K562 (cell line): Measurements from ENCODE around the gene KCNA2. TPM values are rescaled to one million over a fixed set of nuclear protein-coding genes. Genes with fewer than 3 reads are reported as not detected.

ENCODE experiments used
- ATAC-seq: fragments of 200-7000 bp; cut with Tn5 transposase; 3 replicates; pipeline ENCODE4 v1.9.1; 2020; ENCODE audit warnings: moderate library complexity
- BruUV-seq: library from RNA; stranded (reverse); fragments of 400-500 nt; replicated peaks from 2 replicates; lab custom pipeline; 2021; lab: Mats Ljungman, UMichigan
- CTCF ChIA-PET: fragments of 300-600 bp; formaldehyde crosslinking; extraction: SDS; loops from one replicate; lab custom pipeline; 2021; ENCODE audit warnings: low intra/inter-chr PET ratio; lab: Yijun Ruan, JAX
- POLR2A ChIA-PET: fragments of 300-600, 350-650 bp; sonication (Branson Sonifier 250); formaldehyde crosslinking; extraction: SDS; loops from one replicate; lab custom pipeline; 2021; ENCODE audit warnings: antibody characterized with exemption, inconsistent platforms; lab: Yijun Ruan, JAX
- DNase-seq, 4 experiments: peaks; one replicate each; pipeline versions ENCODE4 v3.0.0 to v3.0.0-alpha.2; 2011 to 2018; ENCODE audit warnings: low spot score in 3 of 4, mixed read lengths in 3 of 4; ENCODE audit errors: extremely low read depth in 1 of 4
- FAIRE-seq: peaks from 2 replicates; lab custom pipeline; 2011; peaks lifted over from hg19 to GRCh38; lab: Jason Lieb, UNC
- H2AFZ ChIP-seq: 2 replicates; pipeline ENCODE4 v1.6.0; 2011; ENCODE audit warnings: low read depth, low read length, control low read depth, inconsistent platforms
- H3K27ac ChIP-seq: fragments of 200-600 bp; 3 replicates; pipeline ENCODE4 v1.8.0; 2011; ENCODE audit warnings: low read depth, mild to moderate bottlenecking, control low read depth, inconsistent platforms, low read length, moderate library complexity, mixed read lengths; ENCODE audit errors: extremely low read depth
- H3K27me3 ChIP-seq, 2 experiments: fragments of 300-600 bp in 1 of 2; 2 replicates in 1 of 2; 3 replicates in 1 of 2; pipeline versions ENCODE4 v1.6.0 to v1.8.0; 2011; ENCODE audit warnings: inconsistent platforms in 2 of 2, low read length in 2 of 2, mild to moderate bottlenecking in 1 of 2, mixed read lengths in 1 of 2, moderate library complexity in 1 of 2; ENCODE audit not compliant: control insufficient read depth in 2 of 2, insufficient read depth in 2 of 2
- H3K36me3 ChIP-seq: fragments of 300-600 bp; 3 replicates; pipeline ENCODE4 v1.8.0; 2011; ENCODE audit warnings: mild to moderate bottlenecking, low read length, inconsistent platforms; ENCODE audit not compliant: control insufficient read depth, insufficient read depth
- H3K4me1 ChIP-seq, 2 experiments: fragments of 200-600 bp in 1 of 2; replicated peaks in 1 of 2; 2 replicates in 1 of 2; 3 replicates in 1 of 2; pipeline versions ENCODE4 v1.5.1 to v1.8.0; 2011; ENCODE audit warnings: inconsistent platforms in 2 of 2, low read length in 2 of 2, mild to moderate bottlenecking in 1 of 2, mixed read lengths in 1 of 2, moderate library complexity in 1 of 2; ENCODE audit not compliant: control insufficient read depth in 2 of 2, insufficient read depth in 2 of 2
- H3K4me2 ChIP-seq: 2 replicates; pipeline ENCODE4 v1.6.1; 2011; ENCODE audit warnings: low read length, control low read depth, inconsistent platforms, mixed read lengths; ENCODE audit not compliant: insufficient read depth
- H3K4me3 ChIP-seq: fragments of 200-600 bp; sonication (generic), shearing (Covaris generic); 2 replicates; pipeline ENCODE4 v1.5.1; 2016; ENCODE audit warnings: control low read depth, inconsistent platforms
- H3K79me2 ChIP-seq: fragments of 200-600 bp; 3 replicates; pipeline ENCODE4 v1.8.0; 2011; ENCODE audit warnings: low read length, inconsistent platforms; ENCODE audit not compliant: control insufficient read depth, insufficient read depth
- H3K9ac ChIP-seq, 2 experiments: 2 replicates each; pipeline versions ENCODE4 v1.6.0 to v1.6.1; 2011; ENCODE audit warnings: low read depth in 2 of 2, low read length in 2 of 2, control low read depth in 1 of 2, inconsistent platforms in 1 of 2, mild to moderate bottlenecking in 1 of 2, mixed read lengths in 1 of 2; ENCODE audit not compliant: insufficient read depth in 1 of 2
- H3K9me1 ChIP-seq: one replicate; pipeline ENCODE4 v1.6.0; 2011; ENCODE audit warnings: inconsistent platforms, mild to moderate bottlenecking, low read length, moderate library complexity; ENCODE audit not compliant: control insufficient read depth, insufficient read depth
- H3K9me3 ChIP-seq: replicated peaks from 2 replicates; pipeline ENCODE4 v1.5.1; 2011; ENCODE audit warnings: low read depth, low read length, inconsistent platforms; ENCODE audit not compliant: control insufficient read depth, insufficient read depth
- H4K20me1 ChIP-seq: replicated peaks from 2 replicates; pipeline ENCODE4 v1.6.1; 2011; ENCODE audit warnings: low read length, inconsistent platforms, mixed read lengths; ENCODE audit not compliant: control insufficient read depth, insufficient read depth
- CTCF ChIP-seq, 3 experiments: IDR thresholded peaks in 2 of 3; conservative IDR thresholded peaks in 1 of 3; 2 replicates each; pipeline ENCODE4 v1.5.1; 2011 to 2012; ENCODE audit warnings: low read length in 3 of 3, mild to moderate bottlenecking in 3 of 3, control low read depth in 2 of 3, improper control_type of control experiment in 1 of 3, inconsistent platforms in 1 of 3, low read depth in 1 of 3, mixed read lengths in 1 of 3, moderate library complexity in 1 of 3; ENCODE audit not compliant: insufficient read depth in 2 of 3
- FOXK1 ChIP-seq: sonication (generic); formaldehyde crosslinking; IDR thresholded peaks from 2 replicates; pipeline ENCODE4 v1.8.0; 2022; ENCODE audit warnings: missing genetic modification reagents, mild to moderate bottlenecking, borderline replicate concordance
- HSF4 ChIP-seq: fragments of 250-450 bp; sonication (Bioruptor Pico); IDR thresholded peaks from 2 replicates; pipeline ENCODE4 v2.1.2; 2022; ENCODE audit warnings: mild to moderate bottlenecking, moderate library complexity, borderline replicate concordance
- NCOA4 ChIP-seq: fragments of 450-650 bp; IDR thresholded peaks from 2 replicates; pipeline ENCODE4 v1.6.1; 2018; ENCODE audit warnings: mild to moderate bottlenecking; ENCODE audit not compliant: partially characterized antibody
- NFE2L1 ChIP-seq: fragments of 450-650 bp; IDR thresholded peaks from 2 replicates; pipeline ENCODE4 v1.6.1; 2016; ENCODE audit warnings: missing genetic modification characterization, low read depth, mild to moderate bottlenecking, missing compliant biosample characterization, moderate library complexity, borderline replicate concordance
- PHF21A ChIP-seq: fragments of 450-650 bp; IDR thresholded peaks from 2 replicates; pipeline ENCODE4 v1.6.1; 2017; ENCODE audit warnings: low read depth, borderline replicate concordance
- PRDM10 ChIP-seq: fragments of 450-650 bp; IDR thresholded peaks from 2 replicates; pipeline ENCODE4 v1.6.1; 2018; ENCODE audit not compliant: partially characterized antibody
- TAF7 ChIP-seq: fragments of 450-650 bp; IDR thresholded peaks from 2 replicates; pipeline ENCODE4 v1.6.1; 2016; ENCODE audit warnings: missing genetic modification characterization, missing compliant biosample characterization
- ZBTB7A ChIP-seq: IDR thresholded peaks from 2 replicates; pipeline ENCODE4 v1.6.1; 2011; ENCODE audit warnings: low read depth, mild to moderate bottlenecking, low read length, moderate library complexity, borderline replicate concordance; ENCODE audit not compliant: control insufficient read depth
- ZBTB9 ChIP-seq: fragments of 450-650 bp; formaldehyde crosslinking; IDR thresholded peaks from 2 replicates; pipeline ENCODE4 v1.4.0; 2020; ENCODE audit warnings: mild to moderate bottlenecking, moderate library complexity
- ZNF23 ChIP-seq: fragments of 250-450 bp; sonication (Bioruptor Pico); IDR thresholded peaks from 2 replicates; pipeline ENCODE4 v1.4.0; 2020; ENCODE audit warnings: mild to moderate bottlenecking
- ZNF583 ChIP-seq: fragments of 250-450 bp; sonication (Bioruptor Pico); IDR thresholded peaks from 2 replicates; pipeline ENCODE4 v1.4.0; 2020
- ZNF76 ChIP-seq: fragments of 250-450 bp; sonication (Bioruptor Pico); IDR thresholded peaks from 2 replicates; pipeline ENCODE4 v1.4.0; 2020; ENCODE audit warnings: mild to moderate bottlenecking, moderate library complexity, borderline replicate concordance
- WGBS: fragments of 100-300 bp; shearing (Covaris generic); methylation state at CpG from one replicate; pipeline ENCODE4 v1.1.6; 2016; ENCODE audit warnings: low coverage, mixed read lengths; ENCODE audit not compliant: insufficient coverage; ENCODE audit errors: missing lambda C conversion rate; 5-methylcytosine and 5-hydroxymethylcytosine counted together
- in situ Hi-C: fragments of 300-500 bp; cut with MboI; formaldehyde crosslinking; loops from 4 replicates; pipeline ENCODE4 v1.15.0; 2018; ENCODE audit warnings: inconsistent platforms, mixed read lengths
- intact Hi-C: fragments of 100-400 bp; cut with micrococcal nuclease; formaldehyde crosslinking; loops from 2 replicates; pipeline ENCODE4 v1.14.2; 2022
- polyA plus RNA-seq, 8 experiments: library from polyadenylated mRNA; depleted of rRNA in 4 of 8; stranded (reverse) in 5 of 8; unstranded in 3 of 8; fragments of >200 nt; fragmentation: Nextera tagmentation in 2 of 8; fragmentation: Illumina TruSeq in 1 of 8; extraction: Ambion mirVana in 2 of 8; extraction: Trizol in 1 of 8; gene quantifications; 2 replicates each; pipeline versions ENCODE4 v1.2.1 to v1.2.3, GENCODE V29; 2011 to 2014; ENCODE audit warnings: inconsistent platforms in 1 of 8, missing spikeins in 1 of 8
- total RNA-seq, 7 experiments: library from RNA; depleted of rRNA in 6 of 7; stranded (reverse); fragments of >200 nt in 6 of 7; fragmentation: Illumina TruSeq in 2 of 7; extraction: Trizol in 2 of 7; gene quantifications; 2 replicates each; pipeline versions ENCODE4 v1.2.1 to v1.2.3, GENCODE V29; 2011 to 2021; ENCODE audit warnings: low replicate concordance in 1 of 7

The KCNA2 gene
- total and polyA plus RNA-seq, 9 of the 15 experiments (the other 6 are each of a cell fraction or from before 2014, with no cell fraction given), result not detected

GRCh38 chr1:110619412-110620249, 13.5 kb upstream of the KCNA2 start:
- FAIRE-seq (peak; percentile 90), DNase-seq (peak; percentile 93 to 98 (median 96)), ATAC-seq (peak; percentile 94)
- intact Hi-C loops, result loop anchor here (1.0 to 5.0 kb wide), 3 partner anchors 147 to 373 kb away; no protein-coding TSS in a partner anchor
- Histone ChIP-seq H4K20me1 (no peaks in the 10 kb centered on the region), H3K79me2 (no peaks in the 10 kb centered on the region), H3K4me1 (peaks cover 20 to 22% of the 10 kb centered on the region in 2 experiments), H3K9me3 (no peaks in the 10 kb centered on the region), H3K9me1 (no peaks in the 10 kb centered on the region), H3K9ac (no peak overlapping the region), H3K27me3 (peaks cover 8 to 13% of the 10 kb centered on the region in 2 experiments; a peak in 4 of 5 replicates), H2AFZ (peak overlapping the region; percentile 23; the same call in 1 of the 2 replicates), H3K36me3 (no peaks in the 10 kb centered on the region), H3K4me3 (no peak overlapping the region), H3K4me2 (peak overlapping the region; percentile 20; the same call in 1 of the 2 replicates), H3K27ac (no peak overlapping the region)
- in situ Hi-C loops, result no loop called here
- CTCF ChIA-PET, result interaction anchor here (0.5 to 1.1 kb wide), 6 partner anchors 147 to 413 kb away, joined by 3 to 6 read pairs (median 3); no protein-coding TSS in a partner anchor
- no TSS peak for BruUV-seq
- WGBS, result under 1% methylated on average over 25 of the region's 27 CpGs
- POLR2A ChIA-PET, result interaction anchor here (0.5 to 1.1 kb wide), 8 partner anchors 17 to 529 kb away, joined by 3 to 5 read pairs (median 3); no protein-coding TSS in a partner anchor
- TF ChIP-seq NFE2L1 (tag), result no peak
- no peak for TF ChIP-seq ZNF76 (CRISPR knock-in tag)
- peak; percentile 49; the same call in 1 of the 2 replicates for TF ChIP-seq PHF21A
- no peak for TF ChIP-seq HSF4 (CRISPR knock-in tag)
- no peak for TF ChIP-seq FOXK1 (CRISPR knock-in tag)
- TF ChIP-seq ZBTB9 (CRISPR knock-in tag), result no peak
- TF ChIP-seq ZNF583 (CRISPR knock-in tag), result no peak
- no peak for TF ChIP-seq TAF7 (tag)
- TF ChIP-seq ZBTB7A, result peak; percentile 59; the same call in 1 of the 2 replicates
- no peak for TF ChIP-seq PRDM10
- peak; percentile 97 to 99 (median 97) for TF ChIP-seq CTCF (IDR thresholded peaks at IDR 0.05 in 2 of 3, conservative IDR thresholded peaks at IDR 0.05 in 1 of 3; ENCODE audit: insufficient read depth in 2 of 3, low read depth in 1 of 3, low read length in 3 of 3)
- TF ChIP-seq ZNF23 (CRISPR knock-in tag), result no peak
- TF ChIP-seq NCOA4, result no peak
